GM19240 (cell line): ENCODE results near the gene AXDND1.
A peak's percentile ranks its signal among the peaks of the same experiment; 100 is the strongest.
"Not testable (repeated sequence)": the region's sequence is repeated elsewhere in the genome, so short reads cannot be mapped to it uniquely, and the experiment has no call there.

ENCODE experiments used
- DNase-seq: peaks from one replicate; pipeline ENCODE4 v3.0.0; 2011; ENCODE audit warnings: low spot score; ENCODE audit not compliant: insufficient read length

AXDND1 gene, protein sequence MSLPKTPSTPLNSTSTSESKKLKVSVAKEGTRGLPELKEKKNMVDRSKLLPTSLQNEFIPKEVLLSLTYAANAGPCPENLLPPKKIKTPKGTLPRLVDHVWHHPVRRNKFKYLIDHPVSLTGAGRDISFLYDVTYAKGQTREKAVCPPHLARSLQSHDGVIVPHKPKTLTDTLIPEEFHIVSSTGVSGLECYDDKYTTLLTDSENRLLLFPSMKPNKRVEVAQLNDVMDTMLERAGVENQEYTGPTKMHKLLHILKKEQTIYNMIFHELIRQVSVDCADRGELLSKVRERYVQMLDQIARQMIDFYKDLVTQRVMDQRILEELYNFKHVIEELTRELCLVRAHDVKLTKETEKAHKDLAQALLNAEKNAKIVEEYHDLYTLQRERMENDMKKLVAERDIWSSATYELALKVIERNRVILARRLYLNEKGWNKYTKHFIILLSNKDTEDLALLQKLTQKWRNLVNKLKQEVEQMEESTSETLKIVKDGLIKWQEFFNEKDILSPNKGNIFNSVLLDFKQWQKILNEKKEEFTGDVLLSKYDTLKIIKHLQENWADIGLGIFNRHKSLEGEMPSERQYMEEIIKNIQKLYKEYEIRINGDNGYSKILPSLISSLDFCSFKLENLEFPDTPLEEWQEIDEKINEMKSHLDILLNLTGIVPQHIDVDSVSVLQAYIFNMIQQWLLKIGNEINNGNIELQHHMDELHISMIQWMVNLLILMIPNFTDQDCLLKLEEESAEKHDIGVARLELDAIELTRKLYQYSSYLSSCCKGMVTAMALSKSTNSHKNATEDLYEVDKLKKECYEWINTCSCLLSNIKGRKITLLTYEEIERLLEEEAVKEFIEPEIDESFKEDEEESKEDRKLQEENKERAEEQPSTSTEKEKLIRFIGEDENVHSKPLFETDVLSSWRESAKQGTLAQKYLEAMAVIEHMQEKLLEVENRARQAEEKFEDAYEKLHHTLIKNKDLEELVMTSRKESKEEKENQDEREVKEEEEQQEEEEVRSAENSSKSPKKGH

DNA sequence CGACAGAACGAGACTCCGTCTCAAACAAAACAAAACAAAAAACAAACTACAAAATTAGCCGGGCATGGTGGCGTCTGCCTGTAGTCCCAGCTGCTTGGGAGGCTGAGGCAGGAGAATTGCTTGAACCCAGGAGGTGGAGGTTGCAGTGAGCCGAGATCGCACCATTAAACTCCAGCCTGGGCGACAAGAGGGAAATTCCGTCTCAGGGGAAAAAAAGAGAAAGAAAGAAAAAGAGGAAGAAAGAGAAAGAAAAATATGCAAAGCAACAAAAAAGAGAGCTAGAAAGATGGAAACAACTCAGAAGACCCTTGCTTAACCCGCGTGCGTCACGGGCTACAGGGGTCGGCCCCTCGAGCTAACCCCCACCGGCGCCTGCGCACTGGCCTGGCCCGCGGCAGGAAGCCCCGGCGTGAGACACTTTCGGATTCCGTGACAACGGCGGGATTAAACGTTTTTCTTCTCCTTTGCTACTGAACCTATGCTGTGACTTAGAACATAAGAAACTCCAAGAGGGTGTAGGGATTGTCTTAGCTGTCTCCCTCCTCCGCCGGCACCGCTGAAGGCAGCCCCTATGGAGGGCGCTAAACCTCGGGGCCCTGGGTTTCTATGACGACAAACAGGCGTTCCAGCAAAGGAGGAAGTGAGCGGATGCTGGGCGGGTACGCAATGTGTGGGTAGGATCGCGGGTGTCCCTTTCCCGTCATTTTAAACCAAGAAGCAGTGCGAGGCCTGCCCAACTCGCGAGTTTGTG, at the start of gene AXDND1:
Gene AXDND1 (plus strand): TSS at position 630 of the 751 bp plus-strand sequence. CDS start 539 bp downstream, outside the sequence.
- DNase-seq = peak; percentile 40

DNA sequence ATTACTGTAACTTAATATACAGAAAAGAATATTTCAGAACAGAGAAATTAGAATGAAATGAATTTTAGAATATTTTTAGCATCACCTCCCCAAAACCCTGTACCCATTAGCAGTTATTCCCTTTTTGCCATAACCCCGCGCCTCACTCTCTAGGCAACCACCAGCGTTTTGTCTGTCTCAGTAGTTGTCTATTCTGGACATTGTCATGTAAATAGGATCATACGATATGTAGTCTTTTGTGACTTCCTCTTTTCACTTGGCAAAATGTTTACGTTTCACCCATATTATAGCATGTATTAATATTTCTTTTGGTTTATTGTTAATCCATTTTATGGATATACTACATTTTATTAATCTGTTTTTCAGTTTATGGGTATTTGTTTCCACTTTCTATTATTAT, 47.3 kb upstream of the AXDND1 start:
- DNase-seq = no peak

DNA sequence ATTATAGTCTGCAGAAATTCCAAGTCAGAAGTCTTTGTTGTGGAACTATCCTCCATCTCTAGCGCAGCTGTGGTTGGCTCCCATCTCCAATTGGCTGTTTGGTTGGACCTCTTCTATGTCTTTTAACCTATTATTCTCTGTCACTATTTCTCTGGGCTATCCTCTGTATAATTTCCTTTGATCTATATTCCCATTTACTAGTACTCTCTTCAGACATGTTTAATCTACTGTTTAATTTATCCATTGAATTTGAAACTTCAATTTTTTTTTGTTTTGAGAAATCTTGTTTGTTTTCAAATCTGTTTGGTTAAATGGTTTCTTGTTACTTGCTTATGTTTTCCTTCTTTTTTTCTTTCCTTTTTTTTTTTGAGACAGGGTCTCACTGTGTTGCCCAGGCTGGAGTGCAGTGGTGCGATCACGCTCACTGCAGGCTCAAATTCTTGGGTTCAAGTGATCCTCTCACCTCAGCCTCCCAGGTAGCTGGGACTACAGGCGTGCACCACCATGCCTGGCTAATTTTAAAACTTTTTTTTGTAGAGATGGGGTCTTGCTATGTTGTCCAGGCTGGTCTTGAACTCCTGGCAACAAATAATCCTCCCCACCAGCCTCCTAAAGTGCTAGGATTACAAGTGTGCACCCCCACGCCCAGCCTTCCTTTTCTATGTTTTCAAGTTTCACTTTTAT, 44.1 kb upstream of the AXDND1 start:
- DNase-seq = no peak

DNA sequence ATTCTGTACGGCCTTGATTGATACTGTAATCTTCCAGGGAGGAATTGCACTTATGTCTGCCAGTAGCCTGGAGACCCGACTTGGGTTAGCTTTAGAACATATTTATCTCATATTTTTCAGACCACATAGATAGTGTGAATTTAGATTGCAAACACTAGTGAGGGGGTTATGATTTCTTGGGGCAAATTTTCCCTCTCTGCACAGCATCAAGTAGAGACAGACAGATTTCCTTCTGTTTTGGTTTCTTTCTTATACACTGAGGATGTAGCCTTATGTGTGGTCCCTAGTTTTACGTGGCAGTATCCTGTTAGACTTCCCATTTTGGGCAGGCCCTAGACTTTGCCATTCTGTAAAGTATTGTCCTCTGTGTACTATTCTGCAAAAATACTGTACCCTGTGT, 43.2 kb upstream of the AXDND1 start:
- DNase-seq = no peak

DNA sequence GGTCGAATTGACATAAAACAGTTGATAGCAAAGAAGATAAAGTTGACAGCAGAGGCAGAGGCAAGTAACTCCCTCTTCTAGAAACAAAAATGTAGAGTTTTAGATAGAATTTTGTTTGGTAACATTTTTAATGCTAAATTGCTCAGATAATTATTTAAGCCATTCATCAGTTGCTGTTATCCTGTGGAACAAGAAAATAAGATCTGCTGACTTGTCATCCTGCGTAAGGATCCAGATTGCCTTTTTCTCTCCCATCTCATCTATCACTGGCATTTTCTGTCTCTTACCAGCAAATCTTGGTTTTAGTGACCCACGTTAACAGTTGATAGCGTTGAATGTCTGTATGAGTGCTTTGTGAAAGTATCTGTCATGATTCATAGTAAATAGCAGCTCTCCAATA, 42.3 kb upstream of the AXDND1 start:
- no peak for DNase-seq

DNA sequence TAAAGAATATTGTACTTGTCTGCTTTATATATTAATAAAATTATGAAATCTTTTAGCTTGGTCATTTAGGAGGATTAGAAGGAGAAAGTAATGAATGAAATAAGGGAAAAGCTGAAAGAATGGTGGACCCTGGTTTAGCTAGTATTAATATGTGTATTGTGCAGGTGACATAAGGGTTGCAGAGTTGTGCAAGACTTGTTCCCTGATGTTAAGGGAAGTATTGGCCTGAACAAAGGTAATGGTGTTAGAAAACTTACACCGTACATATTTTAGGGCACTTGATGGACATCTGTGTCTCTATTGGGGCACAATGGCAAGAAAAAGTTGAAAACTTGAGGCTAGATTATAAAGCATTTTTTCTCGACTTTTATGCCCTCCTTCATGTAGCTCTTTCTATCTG, 39.9 kb upstream of the AXDND1 start:
- DNase-seq = no peak

DNA sequence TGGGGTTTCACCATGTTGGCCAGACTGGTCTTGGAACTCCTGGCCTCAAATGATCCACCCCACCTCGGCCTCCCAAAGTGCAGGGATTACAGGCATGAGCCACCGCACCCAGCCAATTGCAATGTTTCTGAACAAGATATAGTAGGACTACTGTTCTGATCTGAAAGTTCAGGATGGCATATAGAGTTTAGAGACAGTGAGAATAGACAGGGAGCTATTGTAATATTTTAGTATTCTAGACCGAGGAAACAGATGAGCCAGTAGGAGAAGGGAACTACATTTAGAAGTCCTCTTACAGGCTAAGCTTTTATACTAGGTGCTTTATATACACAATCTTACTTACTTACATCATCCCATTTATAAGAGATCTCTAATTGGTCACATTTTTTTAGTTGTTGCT, 39.0 kb upstream of the AXDND1 start:
- no peak for DNase-seq

DNA sequence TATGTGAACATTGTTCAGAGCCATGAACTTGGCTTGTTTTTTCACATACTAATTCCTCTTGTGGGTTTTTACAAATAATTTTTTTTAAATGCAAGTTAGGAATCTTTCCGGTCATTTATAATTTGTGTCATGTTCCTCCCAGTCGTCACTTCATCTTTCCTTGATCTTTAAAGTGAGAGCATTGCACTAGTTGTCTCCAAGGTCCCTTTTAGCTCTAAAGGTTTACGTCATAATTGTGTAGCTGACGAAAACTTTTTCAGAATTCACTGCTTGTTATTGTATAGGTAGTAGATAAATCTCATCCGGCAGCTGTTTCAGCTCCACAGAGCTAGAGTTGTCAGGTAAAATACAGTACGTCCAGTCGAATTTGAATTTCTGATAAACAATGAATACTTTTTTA, 38.6 kb upstream of the AXDND1 start:
- no peak for DNase-seq

DNA sequence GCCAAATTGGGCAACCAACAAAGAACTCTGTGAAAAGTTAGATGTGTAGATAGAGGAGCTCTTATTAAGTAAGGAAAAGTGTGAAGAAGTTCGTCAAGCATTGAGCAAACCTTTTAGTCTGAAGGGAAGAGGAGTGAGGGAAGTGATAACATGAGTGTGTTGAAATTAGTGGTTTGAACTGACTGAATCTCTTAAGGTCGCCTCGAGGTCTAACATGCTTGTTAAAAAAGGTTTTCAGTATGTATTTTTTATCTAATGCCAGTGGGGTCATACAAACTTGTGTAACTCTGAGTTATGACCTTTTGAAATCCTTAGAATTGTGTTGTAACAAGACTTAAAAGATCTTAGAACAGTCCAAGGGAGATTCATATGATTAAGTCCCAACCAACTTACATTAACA, 38.1 kb upstream of the AXDND1 start:
- DNase-seq = no peak

DNA sequence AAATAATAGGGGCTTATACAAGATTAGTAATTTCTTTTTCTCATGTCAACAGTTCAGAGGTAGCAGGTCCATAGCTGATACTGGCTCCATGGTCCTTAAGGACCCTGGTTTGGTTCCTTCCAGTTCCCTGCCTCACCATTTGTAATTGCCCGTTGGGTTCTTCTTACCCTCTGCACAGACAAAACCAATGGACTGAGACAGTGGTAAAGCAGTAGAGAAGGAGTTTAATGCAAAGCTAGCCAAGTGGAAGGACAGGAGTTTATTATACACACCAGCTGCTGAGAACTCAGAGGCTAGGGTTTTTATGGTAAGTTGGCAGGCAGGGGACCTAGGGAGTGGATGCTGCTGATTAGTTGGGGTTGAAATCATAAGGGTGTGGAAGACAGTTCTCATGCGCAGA, 35.9 kb upstream of the AXDND1 start:
- DNase-seq = no peak

DNA sequence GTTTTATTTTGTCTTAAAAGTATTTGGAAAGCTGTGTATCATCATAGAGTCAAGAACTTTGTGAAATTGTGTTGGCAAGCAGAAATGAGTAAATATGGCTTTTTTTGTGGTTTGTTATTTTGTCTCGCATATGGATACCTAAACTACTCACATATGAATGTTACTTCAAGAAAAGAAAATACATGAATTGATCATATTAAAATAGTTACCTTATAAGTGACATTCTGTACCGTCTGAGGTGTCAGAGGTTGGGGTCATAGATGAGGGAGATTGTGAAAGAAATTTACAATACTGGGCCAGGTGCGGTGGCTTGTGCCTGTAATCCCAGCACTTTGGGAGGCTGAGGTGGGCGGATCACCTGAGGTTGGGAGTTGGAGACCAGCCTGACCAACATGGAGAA, 31.3 kb upstream of the AXDND1 start:
- no peak for DNase-seq

DNA sequence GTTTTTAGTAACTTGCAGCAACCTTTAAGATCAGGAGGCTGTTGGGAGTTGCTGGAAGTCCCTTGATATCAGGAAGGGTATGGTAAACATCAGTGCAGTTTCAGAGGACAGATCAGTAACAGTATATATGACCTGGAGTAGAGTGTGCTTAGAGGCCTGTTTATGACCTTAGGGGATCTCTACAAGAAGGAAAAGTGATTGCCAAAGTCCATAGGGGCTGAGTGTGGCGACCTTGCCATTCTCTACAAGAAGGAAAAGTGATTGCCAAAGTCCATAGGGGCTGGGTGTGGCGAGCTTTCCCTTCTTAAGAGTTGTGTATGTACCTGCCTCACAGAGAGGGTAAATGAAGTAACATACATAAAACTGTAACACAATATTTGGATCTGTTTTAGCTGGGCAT, 28.5 kb upstream of the AXDND1 start:
- DNase-seq = no peak

DNA sequence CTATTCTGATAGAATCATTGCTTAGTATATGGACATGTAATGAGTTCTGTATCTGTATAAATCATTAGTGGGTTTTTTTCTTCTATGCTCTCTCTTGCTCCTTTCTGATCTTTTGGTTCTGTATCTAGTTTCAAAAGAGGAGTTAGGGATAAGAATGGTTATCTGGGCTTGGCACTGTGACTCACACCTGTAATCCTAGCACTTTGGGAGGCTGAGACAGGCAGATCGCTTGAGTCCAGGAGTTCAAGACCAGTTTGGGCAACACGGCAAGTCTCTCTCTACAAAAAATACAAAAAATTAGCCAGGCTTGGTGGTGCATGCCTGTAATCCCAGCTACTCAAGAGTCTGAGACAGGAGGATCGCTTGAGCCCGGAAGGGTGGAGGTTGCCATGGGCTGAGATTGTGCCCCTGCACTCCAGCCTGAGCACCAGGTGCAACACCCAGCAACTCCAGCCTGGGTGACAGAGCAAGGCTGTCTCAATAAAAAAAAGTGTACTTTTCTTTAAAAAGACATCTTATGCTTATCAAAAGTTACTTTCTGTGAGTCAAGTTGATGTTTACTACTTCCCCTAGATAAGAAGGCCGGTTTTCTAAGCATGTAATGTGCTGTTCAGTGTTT, 27.7 kb upstream of the AXDND1 start:
- no peak for DNase-seq

DNA sequence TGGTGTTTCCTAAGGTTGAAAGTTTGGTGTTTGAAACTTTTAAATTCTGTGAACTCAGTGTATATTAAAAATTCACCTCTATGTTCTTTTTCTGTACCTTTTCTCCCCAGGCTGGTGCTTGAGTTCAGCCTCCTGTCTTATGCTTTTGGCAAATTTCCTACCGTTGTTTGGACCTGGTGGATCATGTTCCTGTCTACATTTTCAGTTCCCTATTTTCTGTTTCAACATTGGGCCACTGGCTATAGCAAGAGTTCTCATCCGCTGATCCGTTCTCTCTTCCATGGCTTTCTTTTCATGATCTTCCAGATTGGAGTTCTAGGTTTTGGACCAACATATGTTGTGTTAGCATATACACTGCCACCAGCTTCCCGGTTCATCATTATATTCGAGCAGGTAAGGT, 24.9 kb upstream of the AXDND1 start:
- DNase-seq = no peak

DNA sequence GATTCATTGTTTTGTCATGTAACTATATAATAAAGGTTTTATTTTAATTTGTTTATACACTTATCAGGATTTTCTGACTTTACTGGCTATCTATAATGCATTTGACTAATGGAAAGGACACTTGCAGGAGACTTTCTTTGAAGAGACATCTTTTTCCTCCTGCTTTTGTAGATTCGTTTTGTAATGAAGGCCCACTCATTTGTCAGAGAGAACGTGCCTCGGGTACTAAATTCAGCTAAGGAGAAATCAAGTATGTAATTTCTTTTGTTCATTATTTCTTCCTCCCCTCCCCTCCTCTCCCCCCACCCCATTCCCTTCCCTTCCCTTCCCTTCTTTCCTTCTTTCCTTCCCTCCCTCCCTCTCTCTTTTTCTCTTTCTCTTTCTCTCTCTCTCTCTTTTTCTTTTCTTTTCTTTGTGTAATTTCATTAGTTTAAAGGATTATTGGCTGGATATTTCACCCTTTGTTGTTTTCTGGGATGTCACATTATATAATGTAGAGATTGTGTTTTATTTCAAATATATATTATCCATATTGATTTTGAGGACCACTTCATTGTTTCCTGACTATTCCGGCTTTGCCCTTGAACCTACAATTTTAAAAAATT, 23.7 kb upstream of the AXDND1 start:
- no peak for DNase-seq

DNA sequence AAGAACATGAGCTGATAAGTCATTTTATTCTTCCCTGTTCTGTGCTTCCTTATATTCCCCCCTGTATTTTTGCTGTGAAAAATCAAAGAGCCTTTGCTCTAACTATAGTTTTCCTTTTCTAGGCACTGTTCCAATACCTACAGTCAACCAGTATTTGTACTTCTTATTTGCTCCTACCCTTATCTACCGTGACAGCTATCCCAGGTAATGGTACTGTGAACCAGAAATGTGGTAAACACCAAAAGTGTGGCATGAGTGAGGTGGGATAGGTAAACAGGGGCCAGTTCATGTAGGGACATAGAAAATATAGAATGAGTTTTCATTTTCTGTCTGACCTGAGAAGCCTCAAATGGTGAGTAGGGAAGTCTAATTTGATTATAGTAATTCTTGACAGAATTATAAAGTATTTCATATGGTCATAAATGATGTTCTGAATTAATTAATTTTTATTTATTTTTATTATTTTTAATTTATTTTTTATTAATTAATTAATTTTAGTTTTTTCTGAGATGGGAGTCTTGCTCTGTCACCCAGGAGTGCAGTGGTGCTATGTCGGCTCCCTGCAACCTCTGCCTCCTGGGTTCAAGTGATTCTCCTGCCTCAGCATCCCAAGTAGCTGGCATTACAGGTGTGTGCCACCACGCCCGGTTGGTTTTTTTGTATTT, 22.9 kb upstream of the AXDND1 start:
- no peak for DNase-seq

DNA sequence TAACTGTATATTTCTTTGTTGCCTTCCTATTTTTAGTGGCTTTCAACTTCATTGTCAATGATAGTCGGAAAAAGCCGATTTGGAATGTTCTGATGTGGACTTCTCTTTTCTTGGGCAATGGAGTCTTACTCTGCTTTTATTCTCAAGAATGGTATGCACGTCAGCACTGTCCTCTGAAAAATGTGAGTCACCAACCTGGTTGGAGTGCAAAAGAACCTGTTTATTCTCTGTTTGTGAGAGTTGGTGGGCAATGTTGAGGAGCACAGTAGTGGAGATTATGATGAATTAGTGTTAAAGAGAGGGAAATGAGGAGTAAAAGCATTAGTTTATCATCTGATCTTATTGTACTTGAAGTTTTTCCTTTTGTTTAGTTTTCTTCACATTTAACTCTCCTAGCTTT, 14.5 kb upstream of the AXDND1 start:
- no peak for DNase-seq

DNA sequence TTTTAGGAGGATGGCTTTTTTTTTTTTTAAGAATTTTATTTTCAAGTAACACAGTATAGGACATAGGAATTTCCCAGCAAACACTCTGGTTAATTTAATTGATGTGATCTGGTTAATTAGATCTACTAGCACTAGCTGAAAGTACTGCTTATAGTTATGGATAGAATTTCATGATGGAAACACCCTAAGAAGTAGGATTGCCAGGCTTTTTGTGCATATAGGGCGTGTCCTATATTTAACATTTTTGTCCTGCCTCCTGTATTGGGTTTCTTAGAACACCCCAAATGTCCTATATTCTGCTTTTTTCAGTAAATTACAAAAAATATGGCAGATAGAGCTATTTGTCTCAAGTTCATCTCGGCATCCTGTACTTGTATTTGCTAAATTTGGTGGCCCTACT, 13.5 kb upstream of the AXDND1 start:
- DNase-seq = no peak

DNA sequence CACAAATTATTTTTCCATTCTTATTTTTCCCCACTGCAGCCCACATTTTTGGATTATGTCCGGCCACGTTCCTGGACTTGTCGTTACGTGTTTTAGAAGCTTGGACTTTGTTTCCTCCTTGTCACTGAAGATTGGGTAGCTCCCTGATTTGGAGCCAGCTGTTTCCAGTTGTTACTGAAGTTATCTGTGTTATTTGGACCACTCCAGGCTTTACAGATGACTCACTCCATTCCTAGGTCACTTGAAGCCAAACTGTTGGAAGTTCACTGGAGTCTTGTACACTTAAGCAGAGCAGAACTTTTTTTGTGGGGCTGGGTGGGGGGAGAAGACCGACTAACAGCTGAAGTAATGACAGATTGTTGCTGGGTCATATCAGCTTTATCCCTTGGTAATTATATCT, 12.2 kb upstream of the AXDND1 start:
- DNase-seq = no peak

DNA sequence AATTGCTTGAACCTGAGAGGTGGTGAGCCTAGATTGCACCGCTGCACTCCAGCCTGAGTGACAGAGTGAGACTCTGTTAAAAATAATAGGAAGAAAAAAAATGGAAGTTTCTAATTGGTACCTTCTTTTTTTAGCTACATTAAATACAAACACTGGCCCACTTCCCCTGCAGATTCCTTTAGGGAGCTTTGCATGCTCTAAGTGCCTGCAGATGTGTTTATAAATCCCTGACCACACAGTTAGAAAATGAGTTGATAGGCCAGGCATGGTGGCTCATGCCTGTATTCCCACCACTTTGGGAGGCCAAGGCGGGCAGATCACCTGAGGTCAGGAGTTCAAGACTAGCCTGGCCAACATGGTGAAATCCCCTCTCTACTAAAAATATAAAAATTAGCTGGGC, 4.1 kb upstream of the AXDND1 start:
- not testable (repeated sequence) for DNase-seq
